Stromal cell of bone marrow (primary cell): ENCODE measurements around the gene LYPD6B.

Experiments used
- DNase-seq: peaks from one replicate; pipeline ENCODE4 v3.0.0-alpha.2; 2012; ENCODE audit warnings: low read depth

LYPD6B gene

DNA sequence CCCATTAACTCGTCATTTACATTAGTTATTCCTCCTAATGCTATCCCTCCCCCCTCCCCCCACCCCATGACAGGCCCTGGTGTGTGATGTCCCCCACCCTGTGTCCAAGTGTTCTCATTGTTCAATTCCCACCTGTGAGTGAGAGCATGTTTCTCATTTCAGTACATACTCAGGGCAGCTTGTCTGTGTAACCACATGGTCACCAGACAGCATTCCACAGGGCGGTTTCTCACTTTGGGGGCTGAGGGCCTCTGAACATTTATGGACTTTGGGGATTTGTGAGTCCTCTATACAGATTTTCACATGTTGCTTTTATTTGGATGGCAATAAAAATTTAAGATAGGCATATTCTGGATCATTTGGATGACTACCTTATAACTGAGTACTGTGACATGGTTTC lies 84.0 kb downstream of the LYPD6B start:
- DNase-seq, result no peak

GRCh38 chr2:149125031-149125725 lies 86.7 kb downstream of the LYPD6B start:
- DNase-seq, result no peak

DNA sequence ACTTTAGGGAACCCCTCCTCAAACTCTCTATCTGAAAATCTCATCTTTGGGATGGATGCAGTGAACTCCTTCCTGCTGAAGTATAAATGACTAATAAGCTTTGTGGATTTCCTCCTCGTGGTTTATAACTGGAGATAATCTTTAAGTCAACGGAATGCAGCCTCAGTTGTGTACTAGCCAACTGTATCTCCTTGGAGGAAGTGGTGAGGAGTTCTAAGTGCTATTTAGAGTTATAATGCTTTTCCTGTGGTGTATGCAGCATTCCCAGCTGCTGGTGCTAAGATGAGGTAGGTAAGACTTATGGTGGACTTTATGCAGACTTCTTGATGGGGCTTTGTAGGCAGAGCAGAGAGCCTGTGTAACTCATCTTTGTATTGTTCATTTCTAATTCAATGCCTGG lies 90.9 kb downstream of the LYPD6B start:
- no peak for DNase-seq

DNA sequence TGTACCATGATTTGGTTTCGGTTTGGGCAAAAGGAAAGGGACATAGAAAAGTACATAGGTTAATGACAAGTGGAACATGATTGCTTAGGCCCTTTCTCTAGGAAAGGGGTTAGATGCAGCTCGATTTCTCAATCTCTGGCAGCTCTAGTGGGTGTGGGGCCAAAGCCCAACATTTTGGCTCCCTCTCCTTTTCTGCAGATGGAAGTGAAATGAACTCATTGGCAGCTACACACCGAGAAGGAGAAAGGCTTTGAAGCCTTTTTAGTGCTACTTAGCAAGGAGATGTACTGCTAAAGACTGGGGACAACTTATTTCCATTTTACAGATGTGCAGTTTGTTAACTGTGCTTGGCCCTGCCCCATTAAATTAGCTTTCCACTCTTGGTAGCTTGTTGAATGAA lies 93.8 kb downstream of the LYPD6B start:
- DNase-seq, result no peak

DNA sequence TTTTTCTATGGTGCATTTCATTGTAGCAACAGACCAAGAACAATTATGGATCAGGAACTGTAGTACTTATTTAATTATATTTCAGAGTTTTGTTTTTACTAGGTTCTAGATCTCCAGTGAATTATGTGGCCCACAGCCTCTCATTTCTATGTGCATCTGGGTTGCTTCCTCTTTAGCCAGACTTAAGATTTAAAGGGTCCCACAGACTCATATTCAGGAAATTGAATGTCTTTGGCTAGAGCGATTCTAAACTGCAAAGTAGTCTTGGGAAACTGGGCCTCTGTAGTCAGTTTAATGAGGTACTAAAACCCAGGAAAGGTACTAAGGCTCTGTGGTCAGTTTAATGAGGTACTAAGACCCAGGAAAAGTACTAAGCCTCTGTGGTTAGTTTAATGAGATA lies 94.4 kb downstream of the LYPD6B start:
- DNase-seq, result no peak

GRCh38 chr2:149134335-149134923 lies 95.9 kb downstream of the LYPD6B start:
- DNase-seq, result no peak

GRCh38 chr2:149136111-149136510 lies 97.6 kb downstream of the LYPD6B start:
- no peak for DNase-seq

DNA sequence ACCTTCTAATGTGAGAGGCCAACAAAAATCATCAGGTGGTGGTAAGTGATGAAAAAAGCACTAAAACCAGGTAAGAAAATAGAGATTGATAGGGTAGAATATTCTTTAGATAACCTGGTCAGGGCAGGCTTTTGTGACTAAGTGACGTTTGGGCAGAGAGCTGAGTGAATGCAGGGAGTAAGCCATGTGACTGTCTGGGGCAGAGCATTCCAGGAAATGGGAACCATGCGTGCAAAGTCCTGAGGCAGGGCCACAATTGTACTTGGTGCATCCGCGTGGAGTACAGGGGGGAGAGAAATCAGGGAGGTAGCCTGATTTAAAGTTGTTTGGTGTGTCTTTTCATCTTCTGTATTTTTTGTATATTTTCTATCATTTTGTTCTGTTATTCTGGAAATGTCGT lies 102.5 kb downstream of the LYPD6B start:
- DNase-seq, result no peak

DNA sequence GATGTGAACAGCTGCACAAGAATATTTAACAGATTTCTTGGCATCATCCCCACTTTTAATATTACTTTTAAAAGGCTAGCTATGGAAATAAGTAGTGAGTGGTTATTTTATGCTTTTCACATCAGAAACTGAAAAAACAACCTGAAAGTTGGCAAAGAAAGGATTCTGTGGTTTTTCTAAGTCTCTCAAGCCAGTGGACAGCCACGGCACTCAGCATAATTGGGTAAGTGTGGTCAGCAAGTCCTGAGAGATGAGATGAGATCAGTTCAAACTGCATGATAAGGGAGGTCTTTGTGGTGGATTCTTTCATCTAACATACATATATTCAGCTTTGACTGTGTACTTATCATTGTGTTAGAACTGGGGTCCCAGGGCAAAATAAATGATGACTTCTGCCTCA lies 105.2 kb downstream of the LYPD6B start:
- peak; percentile 21 for DNase-seq

DNA sequence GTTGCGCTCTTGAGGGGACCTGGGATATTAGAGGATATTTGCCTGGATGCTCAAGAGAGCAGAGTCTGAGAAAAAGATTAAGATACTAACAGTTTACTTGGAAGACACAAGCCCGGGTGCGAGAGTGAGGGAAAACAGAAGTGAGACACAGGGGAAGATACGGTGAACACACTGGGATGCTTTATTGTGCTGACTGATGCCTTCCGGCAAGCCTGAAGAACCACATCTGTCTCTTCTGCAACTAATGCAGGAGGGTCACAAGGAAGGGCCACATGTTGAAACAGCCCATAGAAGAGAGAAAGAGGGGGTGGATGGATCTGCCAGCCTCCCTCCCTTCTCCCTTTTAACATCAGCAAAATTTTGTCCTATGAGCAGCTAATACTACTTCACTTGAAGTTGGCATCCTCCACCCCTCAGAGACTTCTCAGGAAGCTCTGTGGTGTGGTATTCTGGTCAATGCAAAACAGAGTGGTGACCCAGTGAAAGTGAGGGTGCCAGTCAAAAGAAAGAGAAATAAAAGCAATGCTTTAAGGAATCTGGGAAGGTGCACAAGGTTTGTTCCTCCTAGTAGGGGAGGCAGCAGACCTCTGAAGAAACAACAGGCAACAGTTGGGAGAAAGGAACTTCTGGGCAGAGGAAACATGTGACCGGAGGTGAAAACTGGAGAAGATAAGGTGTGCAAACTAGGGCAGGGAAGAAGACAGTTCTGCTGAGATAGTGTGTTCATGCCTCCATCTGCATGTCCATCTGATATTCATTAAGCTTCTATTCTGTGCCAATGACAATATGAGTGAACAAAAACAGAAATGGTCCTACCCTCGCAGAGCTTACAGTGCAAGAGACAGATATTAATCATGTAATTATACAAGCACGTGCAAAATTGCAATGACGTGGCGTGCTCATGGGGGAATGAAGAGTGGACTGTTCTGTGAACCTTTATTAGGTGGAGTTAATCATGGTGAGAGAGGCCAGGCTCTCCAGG lies 107.1 kb downstream of the LYPD6B start:
- DNase-seq, result no peak

DNA sequence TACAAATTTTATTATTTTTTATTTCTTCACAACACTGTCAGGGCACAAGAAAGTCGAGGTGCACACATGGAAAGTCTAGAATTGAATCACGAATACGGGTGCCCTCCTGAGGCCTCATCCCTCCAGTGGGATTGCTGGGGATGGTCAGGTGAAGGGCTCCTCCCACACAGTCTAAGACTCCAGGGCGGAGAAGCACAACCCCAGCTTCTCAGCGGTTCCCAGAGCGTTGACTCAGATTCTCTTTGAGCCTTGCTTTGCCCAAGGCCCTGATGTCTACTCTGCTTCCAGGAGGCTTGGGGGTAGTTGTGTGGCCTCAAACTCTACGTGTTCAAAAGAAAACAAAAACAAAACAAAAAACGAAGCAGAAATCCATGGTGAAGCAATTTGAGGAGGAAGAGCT lies 108.4 kb downstream of the LYPD6B start:
- no peak for DNase-seq

DNA sequence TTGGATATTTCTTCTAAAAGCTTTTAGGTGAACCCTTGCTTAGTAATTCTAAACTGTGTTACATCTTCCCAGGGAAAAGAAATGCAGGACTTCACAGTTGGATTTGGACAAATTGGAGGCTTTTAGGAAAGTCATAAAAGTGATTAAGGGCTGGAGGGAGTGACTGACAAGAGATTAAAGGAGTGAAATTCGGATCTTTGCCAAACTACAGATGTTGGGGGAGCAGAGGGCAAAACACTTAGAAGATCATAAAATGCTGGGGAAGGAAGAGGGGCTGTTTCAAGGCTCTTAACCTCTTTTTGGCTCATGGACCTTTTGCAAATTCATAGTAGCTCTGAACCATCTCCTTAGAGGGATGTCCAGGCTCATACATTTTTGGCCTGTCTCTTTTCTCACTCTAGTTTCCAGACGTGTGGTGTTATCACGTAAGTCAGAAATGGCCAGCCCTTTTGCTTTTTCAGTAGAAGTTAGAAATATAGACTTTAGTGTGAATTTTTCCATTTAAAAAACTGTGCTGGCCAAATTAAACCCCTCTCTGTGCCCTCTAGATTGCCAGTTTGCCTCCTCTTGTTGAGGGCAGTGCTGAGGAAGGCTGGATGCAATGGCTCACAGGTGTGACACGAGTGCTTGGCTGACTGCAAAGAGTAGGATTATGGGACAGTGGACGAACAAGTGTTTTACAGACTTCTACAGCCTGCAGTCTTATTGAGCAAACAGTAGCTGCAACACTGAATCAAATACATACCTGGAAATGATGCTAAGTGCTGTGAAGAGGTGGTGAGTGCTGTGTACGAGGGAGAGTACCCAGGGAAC lies 109.9 kb downstream of the LYPD6B start:
- no peak for DNase-seq

DNA sequence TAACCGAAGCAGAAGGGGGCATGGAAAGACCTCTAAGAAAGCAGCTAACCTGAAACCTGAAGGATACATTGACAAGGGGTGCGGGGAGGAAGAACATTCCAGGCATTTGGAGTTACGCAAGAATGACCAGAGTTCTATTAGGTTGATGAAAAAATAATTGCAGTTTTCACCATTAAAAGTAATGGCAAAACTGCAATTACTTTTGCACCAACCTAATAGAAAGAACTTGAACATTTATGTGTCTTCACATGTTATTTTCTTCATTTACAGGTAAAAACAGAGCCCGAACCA lies 110.5 kb downstream of the LYPD6B start:
- no peak for DNase-seq

DNA sequence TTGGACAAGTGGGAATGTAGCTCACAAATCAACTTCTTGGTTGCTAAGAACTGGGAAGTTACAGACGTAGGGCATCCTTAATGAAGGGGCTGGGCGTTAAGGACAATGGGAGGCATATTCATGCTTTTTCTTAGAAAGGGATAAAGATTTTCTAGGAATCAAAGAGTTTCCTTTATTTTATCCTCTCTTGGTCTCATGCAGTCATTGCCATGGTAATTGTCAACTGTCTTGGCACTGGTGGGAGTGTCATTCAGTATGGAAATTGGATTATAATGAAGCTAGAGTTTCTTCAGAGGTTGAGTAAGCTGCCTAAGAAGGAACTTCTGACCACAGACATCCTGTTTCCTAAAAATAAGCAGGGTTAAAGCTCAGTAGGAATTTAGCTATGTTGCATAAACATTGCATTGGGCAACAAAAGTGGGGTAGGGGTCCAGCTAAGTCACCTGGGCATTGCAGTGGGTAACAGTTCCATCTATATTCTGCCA lies 114.0 kb downstream of the LYPD6B start:
- no peak for DNase-seq

DNA sequence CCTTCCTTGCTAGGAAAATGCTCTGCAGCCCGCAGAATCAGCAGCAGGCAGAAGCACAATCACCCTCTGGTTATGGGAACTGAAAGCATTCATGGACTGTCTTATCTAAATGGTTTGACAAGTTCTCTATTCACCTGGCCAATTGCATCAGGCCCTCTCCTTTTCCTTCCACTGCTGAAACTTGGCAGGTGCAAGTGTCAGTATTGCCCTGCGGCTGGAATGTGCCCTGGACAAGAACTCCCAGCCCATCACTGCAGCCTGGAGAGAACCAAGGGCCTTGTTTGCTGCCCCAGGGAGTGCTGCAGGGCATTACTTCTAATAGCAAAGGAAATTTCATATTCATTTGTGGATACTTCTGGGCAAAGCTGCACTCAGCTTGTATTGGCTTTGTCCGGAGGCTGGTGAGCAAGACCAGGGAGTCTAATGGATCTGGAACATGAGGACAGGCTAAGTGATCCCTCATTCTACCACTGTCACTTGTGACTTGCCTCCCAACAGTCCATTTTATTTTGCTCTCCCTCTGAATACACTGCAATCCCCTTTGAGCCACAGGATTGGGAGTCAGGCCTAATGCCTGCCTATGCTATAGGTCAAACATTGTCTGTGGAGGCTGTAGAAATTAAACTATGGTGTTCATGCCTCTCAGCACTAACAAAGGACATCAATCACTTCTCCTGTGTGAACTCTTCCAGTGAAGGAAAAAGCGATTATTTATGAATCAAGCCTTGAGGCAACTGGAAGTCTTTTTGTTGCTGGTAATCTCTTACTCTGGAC lies 116.9 kb downstream of the LYPD6B start:
- no peak for DNase-seq

- DNase-seq, result no peak
These were observed 117.5 kb downstream of the LYPD6B start for GRCh38 chr2:149155988-149156387.

- DNase-seq, result no peak
These were observed 118.7 kb downstream of the LYPD6B start for GRCh38 chr2:149156971-149157740.

DNA sequence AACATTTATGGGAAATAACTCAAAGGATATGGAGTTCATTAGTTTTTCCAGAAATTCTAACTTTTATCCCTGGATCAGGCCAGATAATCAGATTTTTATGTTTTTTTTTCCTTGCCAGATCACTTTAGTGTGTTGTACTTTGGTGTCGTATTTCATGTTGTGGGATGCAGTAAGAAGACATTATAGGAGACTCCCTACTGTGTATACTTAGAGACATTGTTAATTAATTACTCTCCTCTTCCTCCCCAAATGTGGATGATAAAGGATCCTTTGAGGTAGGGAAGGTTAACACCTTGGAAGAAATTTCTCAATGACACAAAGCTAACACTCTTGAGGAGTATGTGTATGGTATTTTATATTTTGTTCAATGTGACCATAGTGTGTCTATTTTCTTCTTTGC lies 120.5 kb downstream of the LYPD6B start:
- no peak for DNase-seq

- DNase-seq, result no peak
These were observed 121.7 kb downstream of the LYPD6B start for GRCh38 chr2:149160195-149160594.

- no peak for DNase-seq
These were observed 122.3 kb downstream of the LYPD6B start for GRCh38 chr2:149160701-149161217.
